NCI-H510A treated with DMSO at 0.1 percent for 48 hours (cell line): ENCODE results near the gene ZNF362.

Experiments used
- DNase-seq: peaks from one replicate; lab custom pipeline; 2025; lab: John Stamatoyannopoulos, UW

Gene ZNF362

GRCh38 chr1:33268927-33269610 is 12.8 kb downstream of the ZNF362 start:
- no peak for DNase-seq

GRCh38 chr1:33269621-33270020 is 13.3 kb downstream of the ZNF362 start:
- DNase-seq = no peak

- DNase-seq = no peak
Measured at GRCh38 chr1:33270379-33270778, 14.1 kb downstream of the ZNF362 start.

GRCh38 chr1:33270808-33271465 is 14.6 kb downstream of the ZNF362 start:
- DNase-seq = no peak

GRCh38 chr1:33271666-33272505 is 15.6 kb downstream of the ZNF362 start:
- DNase-seq = no peak

- no peak for DNase-seq
Measured at GRCh38 chr1:33272509-33272908, 16.2 kb downstream of the ZNF362 start.

- no peak for DNase-seq
Measured at GRCh38 chr1:33272930-33273329, 16.6 kb downstream of the ZNF362 start.

- no peak for DNase-seq
Measured at GRCh38 chr1:33273406-33273805, 17.1 kb downstream of the ZNF362 start.

GRCh38 chr1:33273961-33274371 is 17.7 kb downstream of the ZNF362 start:
- no peak for DNase-seq

GRCh38 chr1:33274446-33274845 is 18.2 kb downstream of the ZNF362 start:
- DNase-seq = no peak

- no peak for DNase-seq
Measured at GRCh38 chr1:33275195-33275594, 18.9 kb downstream of the ZNF362 start.

- DNase-seq = no peak
Measured at GRCh38 chr1:33275706-33276572, 19.6 kb downstream of the ZNF362 start.

GRCh38 chr1:33276573-33277298 is 20.4 kb downstream of the ZNF362 start:
- DNase-seq = no peak

GRCh38 chr1:33277488-33278084 is 21.3 kb downstream of the ZNF362 start:
- no peak for DNase-seq

- DNase-seq = no peak
Measured at GRCh38 chr1:33280091-33280661, 23.9 kb downstream of the ZNF362 start.

- DNase-seq = no peak
Measured at GRCh38 chr1:33281554-33282303, 25.4 kb downstream of the ZNF362 start.

GRCh38 chr1:33282791-33283190 is 26.5 kb downstream of the ZNF362 start:
- DNase-seq = no peak

- DNase-seq = no peak
Measured at GRCh38 chr1:33284049-33284448, 27.8 kb downstream of the ZNF362 start.

- DNase-seq = no peak
Measured at GRCh38 chr1:33286451-33287185, 30.3 kb downstream of the ZNF362 start.
